SU-DHL-6 (cell line): ENCODE results near the gene TADA2A.

Experiments
- EZH2phosphoT487 ChIP-seq: fragments of 200-600 bp; sonication (generic), shearing (Covaris generic); conservative IDR thresholded peaks from 2 replicates; pipeline ENCODE4 v1.6.1; 2018; ENCODE audit warnings: mild to moderate bottlenecking, antibody characterized with exemption, low read length, moderate library complexity, mixed read lengths
- TF ChIP-seq, protein P1 (sequence below): fragments of 200-600 bp; sonication (generic); IDR thresholded peaks from one replicate; pipeline ENCODE4 v1.5.1; 2017; ENCODE audit warnings: antibody characterized with exemption, mild to moderate bottlenecking, low read length, moderate library complexity; ENCODE audit not compliant: insufficient read depth, poor library complexity, severe bottlenecking

DNA sequence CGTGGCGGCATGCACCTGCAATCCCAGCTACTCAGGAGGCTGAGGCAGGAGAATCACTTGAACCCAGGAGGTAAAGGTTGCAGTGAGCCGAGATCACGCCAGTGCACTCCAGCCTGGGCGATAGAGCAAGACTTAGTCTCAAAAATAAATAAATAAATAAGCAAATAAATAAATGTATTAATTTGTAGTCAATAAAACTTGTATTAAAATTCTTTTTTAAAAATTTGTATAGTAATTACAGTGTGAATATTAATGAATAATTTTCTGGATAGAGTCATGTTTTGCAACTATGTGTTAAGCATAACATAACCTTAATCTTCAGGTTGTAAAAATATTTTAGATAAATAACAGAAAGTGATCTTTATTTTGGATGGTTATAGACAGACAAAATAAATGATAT, 55.8 kb downstream of the TADA2A start:
- TF ChIP-seq, protein P1, sequence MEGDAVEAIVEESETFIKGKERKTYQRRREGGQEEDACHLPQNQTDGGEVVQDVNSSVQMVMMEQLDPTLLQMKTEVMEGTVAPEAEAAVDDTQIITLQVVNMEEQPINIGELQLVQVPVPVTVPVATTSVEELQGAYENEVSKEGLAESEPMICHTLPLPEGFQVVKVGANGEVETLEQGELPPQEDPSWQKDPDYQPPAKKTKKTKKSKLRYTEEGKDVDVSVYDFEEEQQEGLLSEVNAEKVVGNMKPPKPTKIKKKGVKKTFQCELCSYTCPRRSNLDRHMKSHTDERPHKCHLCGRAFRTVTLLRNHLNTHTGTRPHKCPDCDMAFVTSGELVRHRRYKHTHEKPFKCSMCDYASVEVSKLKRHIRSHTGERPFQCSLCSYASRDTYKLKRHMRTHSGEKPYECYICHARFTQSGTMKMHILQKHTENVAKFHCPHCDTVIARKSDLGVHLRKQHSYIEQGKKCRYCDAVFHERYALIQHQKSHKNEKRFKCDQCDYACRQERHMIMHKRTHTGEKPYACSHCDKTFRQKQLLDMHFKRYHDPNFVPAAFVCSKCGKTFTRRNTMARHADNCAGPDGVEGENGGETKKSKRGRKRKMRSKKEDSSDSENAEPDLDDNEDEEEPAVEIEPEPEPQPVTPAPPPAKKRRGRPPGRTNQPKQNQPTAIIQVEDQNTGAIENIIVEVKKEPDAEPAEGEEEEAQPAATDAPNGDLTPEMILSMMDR, result no peak
- no peak for TF ChIP-seq EZH2phosphoT487
